Panc1 (cell line): ENCODE results near the gene AP1B1. TPM values are rescaled to one million over a fixed set of nuclear protein-coding genes. Genes with fewer than 3 reads are reported as not detected.

Source experiments
- ATAC-seq: fragments of 200-7000 bp; cut with Tn5 transposase; 2 replicates; pipeline ENCODE4 v1.9.1; 2020; ENCODE audit warnings: mild to moderate bottlenecking, moderate library complexity
- BruUV-seq: library from RNA; stranded (reverse); fragments of 400-500 nt; replicated peaks from 2 replicates; lab custom pipeline; 2021; lab: Mats Ljungman, UMichigan
- CTCF ChIA-PET: fragments of 300-600 bp; sonication (Branson Sonifier 250); formaldehyde crosslinking; loops from one replicate; lab custom pipeline; 2022; ENCODE audit warnings: antibody characterized with exemption; lab: Charles Lee
- POLR2A ChIA-PET: fragments of 300-600 bp; sonication (Branson Sonifier 250); formaldehyde crosslinking; loops from one replicate; lab custom pipeline; 2022; ENCODE audit warnings: antibody characterized with exemption; lab: Charles Lee
- DNase-seq: peaks from one replicate; pipeline ENCODE4 v3.0.0-alpha.2; 2010; ENCODE audit warnings: low read depth, low spot score
- H3K27ac ChIP-seq: 2 replicates; pipeline ENCODE4 v1.5.1; 2011; ENCODE audit warnings: mild to moderate bottlenecking, low read length, inconsistent platforms
- H3K27me3 ChIP-seq: fragments of 200-500 bp; sonication (Bioruptor generic); 2 replicates; pipeline ENCODE4 v1.6.0; 2014; ENCODE audit warnings: low read length, inconsistent platforms; ENCODE audit not compliant: control insufficient read depth, insufficient read depth
- H3K36me3 ChIP-seq: fragments of 200-500 bp; sonication (Bioruptor generic); 2 replicates; pipeline ENCODE4 v1.5.1; 2014; ENCODE audit warnings: inconsistent platforms, mild to moderate bottlenecking, low read length, moderate library complexity; ENCODE audit not compliant: control insufficient read depth, insufficient read depth
- H3K4me1 ChIP-seq: 2 replicates; pipeline ENCODE4 v1.5.1; 2011; ENCODE audit warnings: inconsistent platforms, mild to moderate bottlenecking, low read length, moderate library complexity; ENCODE audit not compliant: control insufficient read depth, insufficient read depth
- H3K4me3 ChIP-seq, 2 experiments: 2 replicates each; pipeline ENCODE4 v1.5.1; 2011 to 2012; ENCODE audit warnings: low read depth in 2 of 2, low read length in 2 of 2, mild to moderate bottlenecking in 2 of 2, inconsistent platforms in 1 of 2, moderate library complexity in 1 of 2
- H3K9me3 ChIP-seq: fragments of 200-500 bp; sonication (Bioruptor generic); 2 replicates; pipeline ENCODE4 v1.5.1; 2014; ENCODE audit warnings: low read depth, mild to moderate bottlenecking, inconsistent platforms, low read length, moderate library complexity; ENCODE audit not compliant: control insufficient read depth, insufficient read depth
- POLR2AphosphoS5 ChIP-seq: IDR thresholded peaks from 2 replicates; pipeline ENCODE4 v1.6.1; 2012; ENCODE audit warnings: mild to moderate bottlenecking, low read depth, low read length, moderate library complexity
- SIN3A ChIP-seq: IDR thresholded peaks from 2 replicates; pipeline ENCODE4 v1.6.1; 2012; ENCODE audit warnings: low read depth, mild to moderate bottlenecking, low read length, moderate library complexity, borderline replicate concordance; ENCODE audit not compliant: insufficient read depth
- TCF7L2 ChIP-seq: IDR thresholded peaks from 2 replicates; pipeline ENCODE4 v1.6.1; 2011; ENCODE audit warnings: mild to moderate bottlenecking, low read depth, low read length, inconsistent platforms
- in situ Hi-C: cut with HindIII; loops from 2 replicates; pipeline ENCODE4 v1.10.0; 2016; ENCODE audit warnings: low sequenced_read_pairs, low pct_unique_long_range_greater_than_20kb
- intact Hi-C: fragments of 100-400 bp; cut with micrococcal nuclease; formaldehyde crosslinking; loops from one replicate; pipeline ENCODE4 v1.10.0; 2022; ENCODE audit not compliant: unreplicated experiment
- total RNA-seq: library from RNA; stranded (reverse); gene quantifications from one replicate; pipeline ENCODE4 v1.2.1, GENCODE V29; 2021; ENCODE audit not compliant: unreplicated experiment
- TF ChIP-seq, protein P1 (sequence below): fragments of 450-650 bp; IDR thresholded peaks from 2 replicates; pipeline ENCODE4 v1.5.1; 2017; ENCODE audit warnings: mild to moderate bottlenecking
- TF ChIP-seq, protein P2 (sequence below), 2 experiments: IDR thresholded peaks; 2 replicates each; pipeline ENCODE4 v1.6.1; 2011 to 2012; ENCODE audit warnings: low read depth in 2 of 2, control low read depth in 1 of 2, low read length in 1 of 2, mild to moderate bottlenecking in 1 of 2, moderate library complexity in 1 of 2; ENCODE audit not compliant: insufficient read depth in 1 of 2

Gene AP1B1
- total RNA-seq, 1 experiment from 2014 or later = 48.6 TPM

DNA sequence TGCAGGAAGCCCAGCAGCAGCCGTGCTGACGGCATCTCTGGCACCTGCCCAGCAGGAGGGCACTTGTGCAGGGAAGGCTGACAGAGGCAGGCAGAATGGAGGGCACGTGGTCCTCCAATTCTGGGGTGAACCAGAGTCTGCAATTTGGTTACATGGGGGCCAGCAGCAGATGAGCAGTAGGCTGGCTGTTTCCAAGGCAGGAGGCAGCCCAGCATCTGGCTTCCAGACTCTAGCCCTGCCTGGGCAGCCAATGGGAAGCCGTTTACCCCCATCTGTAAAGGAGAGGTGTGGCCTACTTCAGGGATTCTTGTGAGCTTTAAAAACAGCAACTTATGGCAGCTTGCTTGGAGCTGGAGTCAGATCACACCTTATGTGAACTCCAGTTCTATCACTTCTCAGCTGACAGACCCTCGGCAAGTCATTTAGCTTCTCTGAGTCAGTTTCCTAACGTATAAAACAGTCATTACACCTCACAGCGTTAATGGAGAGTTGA is 45.0 kb downstream of the AP1B1 start:
- intact Hi-C loops = no loop called here
- ATAC-seq = peak; percentile 55; the same call in 1 of the 2 replicates
- ChIA-PET CTCF (no interaction called here), POLR2A (interaction anchor here (0.5 kb wide), 1 partner anchor 14 kb away, joined by 4 read pairs; no protein-coding TSS in a partner anchor)
- in situ Hi-C loops = no loop called here
- Histone ChIP-seq H3K27ac (no peak overlapping the region), H3K4me1 (peaks cover 4% of the 10 kb centered on the region), H3K4me3 (no peak overlapping the region), H3K36me3 (peaks cover 5% of the 10 kb centered on the region), H3K27me3 (no peaks in the 10 kb centered on the region), H3K9me3 (no peaks in the 10 kb centered on the region)
- BruUV-seq = no TSS peak
- TF ChIP-seq, protein P1, sequence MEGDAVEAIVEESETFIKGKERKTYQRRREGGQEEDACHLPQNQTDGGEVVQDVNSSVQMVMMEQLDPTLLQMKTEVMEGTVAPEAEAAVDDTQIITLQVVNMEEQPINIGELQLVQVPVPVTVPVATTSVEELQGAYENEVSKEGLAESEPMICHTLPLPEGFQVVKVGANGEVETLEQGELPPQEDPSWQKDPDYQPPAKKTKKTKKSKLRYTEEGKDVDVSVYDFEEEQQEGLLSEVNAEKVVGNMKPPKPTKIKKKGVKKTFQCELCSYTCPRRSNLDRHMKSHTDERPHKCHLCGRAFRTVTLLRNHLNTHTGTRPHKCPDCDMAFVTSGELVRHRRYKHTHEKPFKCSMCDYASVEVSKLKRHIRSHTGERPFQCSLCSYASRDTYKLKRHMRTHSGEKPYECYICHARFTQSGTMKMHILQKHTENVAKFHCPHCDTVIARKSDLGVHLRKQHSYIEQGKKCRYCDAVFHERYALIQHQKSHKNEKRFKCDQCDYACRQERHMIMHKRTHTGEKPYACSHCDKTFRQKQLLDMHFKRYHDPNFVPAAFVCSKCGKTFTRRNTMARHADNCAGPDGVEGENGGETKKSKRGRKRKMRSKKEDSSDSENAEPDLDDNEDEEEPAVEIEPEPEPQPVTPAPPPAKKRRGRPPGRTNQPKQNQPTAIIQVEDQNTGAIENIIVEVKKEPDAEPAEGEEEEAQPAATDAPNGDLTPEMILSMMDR = no peak
- TF ChIP-seq, protein P2, sequence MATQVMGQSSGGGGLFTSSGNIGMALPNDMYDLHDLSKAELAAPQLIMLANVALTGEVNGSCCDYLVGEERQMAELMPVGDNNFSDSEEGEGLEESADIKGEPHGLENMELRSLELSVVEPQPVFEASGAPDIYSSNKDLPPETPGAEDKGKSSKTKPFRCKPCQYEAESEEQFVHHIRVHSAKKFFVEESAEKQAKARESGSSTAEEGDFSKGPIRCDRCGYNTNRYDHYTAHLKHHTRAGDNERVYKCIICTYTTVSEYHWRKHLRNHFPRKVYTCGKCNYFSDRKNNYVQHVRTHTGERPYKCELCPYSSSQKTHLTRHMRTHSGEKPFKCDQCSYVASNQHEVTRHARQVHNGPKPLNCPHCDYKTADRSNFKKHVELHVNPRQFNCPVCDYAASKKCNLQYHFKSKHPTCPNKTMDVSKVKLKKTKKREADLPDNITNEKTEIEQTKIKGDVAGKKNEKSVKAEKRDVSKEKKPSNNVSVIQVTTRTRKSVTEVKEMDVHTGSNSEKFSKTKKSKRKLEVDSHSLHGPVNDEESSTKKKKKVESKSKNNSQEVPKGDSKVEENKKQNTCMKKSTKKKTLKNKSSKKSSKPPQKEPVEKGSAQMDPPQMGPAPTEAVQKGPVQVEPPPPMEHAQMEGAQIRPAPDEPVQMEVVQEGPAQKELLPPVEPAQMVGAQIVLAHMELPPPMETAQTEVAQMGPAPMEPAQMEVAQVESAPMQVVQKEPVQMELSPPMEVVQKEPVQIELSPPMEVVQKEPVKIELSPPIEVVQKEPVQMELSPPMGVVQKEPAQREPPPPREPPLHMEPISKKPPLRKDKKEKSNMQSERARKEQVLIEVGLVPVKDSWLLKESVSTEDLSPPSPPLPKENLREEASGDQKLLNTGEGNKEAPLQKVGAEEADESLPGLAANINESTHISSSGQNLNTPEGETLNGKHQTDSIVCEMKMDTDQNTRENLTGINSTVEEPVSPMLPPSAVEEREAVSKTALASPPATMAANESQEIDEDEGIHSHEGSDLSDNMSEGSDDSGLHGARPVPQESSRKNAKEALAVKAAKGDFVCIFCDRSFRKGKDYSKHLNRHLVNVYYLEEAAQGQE (IDR thresholded peaks at IDR 0.05; ENCODE audit: insufficient read depth in 1 of 2, low read depth in 2 of 2, low read length in 1 of 2) = no peak
- no peak for TF ChIP-seq SIN3A
- TF ChIP-seq POLR2AphosphoS5 = no peak
- TF ChIP-seq TCF7L2 = no peak
- DNase-seq = no peak

DNA sequence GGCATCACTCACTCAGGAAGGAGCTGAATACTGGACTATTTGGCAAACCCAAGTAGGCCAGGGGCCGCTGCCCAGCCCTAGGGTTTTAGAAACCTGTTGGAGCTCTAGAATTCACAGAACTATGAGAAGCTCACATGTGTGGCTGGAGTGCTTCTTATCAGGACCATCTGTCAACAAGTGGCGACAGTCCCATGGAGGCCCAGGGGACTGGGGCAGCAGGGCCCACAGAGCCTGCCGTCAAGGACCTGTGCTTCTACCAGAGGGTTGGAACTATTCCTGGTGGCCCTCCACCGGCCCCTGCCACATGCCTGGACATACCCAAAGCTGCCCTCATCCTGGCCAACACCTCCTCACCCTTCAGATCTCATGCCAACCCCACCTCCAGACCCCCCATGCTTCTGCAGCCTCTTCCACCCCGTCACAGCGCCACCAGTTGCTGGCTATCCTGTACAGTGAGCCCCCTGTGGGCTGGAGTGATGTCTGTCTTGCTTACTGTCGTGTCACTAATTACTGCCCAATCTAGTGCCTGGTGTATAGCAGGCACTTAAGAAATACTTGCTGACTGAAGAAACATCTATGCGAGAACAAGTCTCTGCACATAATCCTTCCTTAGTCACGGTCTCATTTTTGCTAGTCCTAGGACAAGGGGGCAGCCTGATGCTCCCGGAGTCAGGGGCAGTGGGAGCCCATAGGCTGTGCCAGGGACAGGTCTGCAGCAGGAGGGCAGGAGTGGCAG is 45.6 kb downstream of the AP1B1 start:
- CTCF ChIA-PET = no interaction called here
- peaks cover 4% of the 10 kb centered on the region for H3K4me1 ChIP-seq
- H3K27ac ChIP-seq = no peak overlapping the region
- in situ Hi-C loops (no loop called here), intact Hi-C loops (no loop called here)
- no peak for DNase-seq
- TF ChIP-seq SIN3A = no peak
- TF ChIP-seq, protein P2 (IDR thresholded peaks at IDR 0.05; ENCODE audit: insufficient read depth in 1 of 2, low read depth in 2 of 2, low read length in 1 of 2) = no peak
- H3K36me3 ChIP-seq = peaks cover 2% of the 10 kb centered on the region; the same call in 1 of the 2 replicates
- no peak overlapping the region for H3K4me3 ChIP-seq
- H3K9me3 ChIP-seq = no peaks in the 10 kb centered on the region
- no TSS peak for BruUV-seq
- ATAC-seq = no peak; the same call in 1 of the 2 replicates
- POLR2A ChIA-PET = no interaction called here
- H3K27me3 ChIP-seq = no peaks in the 10 kb centered on the region
